Natural killer cell (primary cell): ENCODE data around the gene PLA2G2F. TPM values are rescaled to one million over a fixed set of nuclear protein-coding genes. Genes with fewer than 3 reads are reported as not detected.

Experiments used
- ATAC-seq, 3 donors: fragments of 150-1000 bp in 2 of 3; fragments of 200-7000 bp in 1 of 3; cut with Tn5 transposase; 1 replicate in 1 of 3; 2 replicates in 2 of 3; pipeline ENCODE4 v1.10.0; 2021; ENCODE audit warnings: mild to moderate bottlenecking in 2 of 3, moderate library complexity in 2 of 3
- DNase-seq, 2 donors: peaks; one replicate each; pipeline versions ENCODE4 v3.0.0 to v3.0.0-alpha.2; 2013 to 2021; ENCODE audit warnings: mixed read lengths in 1 of 2
- H3K27ac ChIP-seq: one replicate; pipeline ENCODE4 v1.5.1; 2013; ENCODE audit warnings: mild to moderate bottlenecking, low read length
- H3K27me3 ChIP-seq: one replicate; pipeline ENCODE4 v1.6.1; 2013; ENCODE audit warnings: low read length; ENCODE audit not compliant: control insufficient read depth, insufficient read depth
- H3K36me3 ChIP-seq: one replicate; pipeline ENCODE4 v1.6.1; 2013; ENCODE audit warnings: low read length; ENCODE audit not compliant: control insufficient read depth, insufficient read depth
- H3K4me1 ChIP-seq: one replicate; pipeline ENCODE4 v1.6.1; 2013; ENCODE audit warnings: low read length; ENCODE audit not compliant: control insufficient read depth, insufficient read depth
- H3K4me3 ChIP-seq: one replicate; pipeline ENCODE4 v1.5.1; 2013; ENCODE audit warnings: low read length
- H3K9me3 ChIP-seq: one replicate; pipeline ENCODE4 v1.6.1; 2013; ENCODE audit warnings: low read length; ENCODE audit not compliant: control insufficient read depth, insufficient read depth
- H3K27ac Mint-ChIP-seq, 2 donors: one replicate each; pipeline ENCODE4 v1.8.0; 2022; ENCODE audit warnings: mild to moderate bottlenecking in 2 of 2, mixed read lengths in 2 of 2, moderate library complexity in 1 of 2
- H3K27me3 Mint-ChIP-seq, 2 donors: one replicate each; pipeline ENCODE4 v1.8.0; 2022; ENCODE audit warnings: low read depth in 2 of 2, mixed read lengths in 2 of 2
- H3K36me3 Mint-ChIP-seq: one replicate; pipeline ENCODE4 v1.8.0; 2022; ENCODE audit warnings: mixed read lengths
- H3K4me1 Mint-ChIP-seq, 2 donors: one replicate each; pipeline ENCODE4 v1.8.0; 2022; ENCODE audit warnings: mixed read lengths in 2 of 2
- H3K4me3 Mint-ChIP-seq: one replicate; pipeline ENCODE4 v1.8.0; 2022; ENCODE audit warnings: mild to moderate bottlenecking, moderate library complexity, mixed read lengths
- H3K9me3 Mint-ChIP-seq, 2 donors: one replicate each; pipeline ENCODE4 v1.8.0; 2022; ENCODE audit warnings: mixed read lengths in 2 of 2
- CTCF ChIP-seq: fragments of 200-600 bp; IDR thresholded peaks from one replicate; pipeline ENCODE4 v1.8.0; 2022; ENCODE audit warnings: antibody characterized with exemption
- WGBS: methylation state at CpG from one replicate; pipeline ENCODE4 v1.1.7; 2013; ENCODE audit warnings: missing lambda C conversion rate; ENCODE audit not compliant: insufficient coverage; 5-methylcytosine and 5-hydroxymethylcytosine counted together
- intact Hi-C: fragments of 100-400 bp; cut with micrococcal nuclease; formaldehyde crosslinking; loops from one replicate; pipeline ENCODE4 v1.14.2; 2022
- total RNA-seq, 4 donors: library from RNA; stranded (reverse); fragments of 120-200 nt in 1 of 4; gene quantifications; one replicate each; pipeline versions ENCODE4 v1.2.3 to v1.2.4, GENCODE V29; 2013 to 2022

Gene PLA2G2F
- not detected for total RNA-seq
- total RNA-seq (2013), result not detected

- Mint-ChIP-seq H3K36me3 (no peaks in the 10 kb centered on the region), H3K4me1 (no peaks in the 10 kb centered on the region), H3K27ac (no peak within 1 kb of the TSS), H3K27me3 (peaks cover 4 to 11% of the 10 kb centered on the region in 2 donors), H3K9me3 (no peaks in the 10 kb centered on the region), H3K4me3 (no peak within 1 kb of the TSS)
- H3K27ac ChIP-seq, result no peak within 1 kb of the TSS
- ATAC-seq (no peak), DNase-seq (no peak)
- no peaks in the 10 kb centered on the region for H3K9me3 ChIP-seq
- H3K4me1 ChIP-seq, result no peaks in the 10 kb centered on the region
- no peaks in the 10 kb centered on the region for H3K36me3 ChIP-seq
- WGBS, result 82% methylated on average over 9 of the region's 9 CpGs
- intact Hi-C loops, result no loop called here
- no peak within 1 kb of the TSS for H3K4me3 ChIP-seq
- TF ChIP-seq CTCF, result no peak
- peaks cover 2% of the 10 kb centered on the region for H3K27me3 ChIP-seq
Observed at GRCh38 chr1:20138961-20139550, at the start of gene PLA2G2F. TSS of gene PLA2G2F (plus strand) at chr1:20139323. CDS start at chr1:20139428, 105 bp downstream.

GRCh38 chr1:20089328-20090077, 49.6 kb upstream of the PLA2G2F start:
- 89% methylated on average over 17 of the region's 19 CpGs for WGBS
- Histone ChIP-seq H3K4me1 (no peaks in the 10 kb centered on the region), H3K27me3 (no peaks in the 10 kb centered on the region), H3K4me3 (no peak overlapping the region), H3K27ac (no peak overlapping the region), H3K36me3 (no peaks in the 10 kb centered on the region), H3K9me3 (no peaks in the 10 kb centered on the region)
- DNase-seq (no peak), ATAC-seq (no peak)
- Mint-ChIP-seq H3K36me3 (no peaks in the 10 kb centered on the region), H3K4me1 (no peaks in the 10 kb centered on the region), H3K27ac (no peak overlapping the region), H3K27me3 (peaks cover 22 to 24% of the 10 kb centered on the region in 2 donors), H3K4me3 (no peak overlapping the region), H3K9me3 (no peaks in the 10 kb centered on the region)
- intact Hi-C loops, result no loop called here
- no peak for TF ChIP-seq CTCF

DNA sequence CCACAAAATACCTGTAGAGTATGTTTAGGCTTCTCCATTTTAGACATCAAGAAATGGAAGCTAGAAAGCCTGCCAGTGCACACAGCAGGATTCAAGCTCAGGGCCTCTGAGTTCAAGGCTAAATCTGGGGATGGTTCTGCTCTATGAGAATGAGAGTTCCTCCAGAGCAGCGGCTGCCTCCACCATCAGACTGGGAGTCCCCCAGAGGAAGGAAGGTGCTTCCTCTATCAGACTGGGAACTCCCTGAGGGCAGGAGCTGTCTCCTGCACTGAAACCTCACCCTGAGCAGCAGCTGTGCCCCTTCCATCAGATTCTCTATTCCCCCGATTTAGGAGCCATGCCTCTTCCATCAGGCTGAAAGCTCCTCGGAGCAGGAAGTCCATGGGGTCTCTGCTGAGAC, 49.0 kb upstream of the PLA2G2F start:
- Mint-ChIP-seq H3K9me3 (no peaks in the 10 kb centered on the region), H3K36me3 (no peaks in the 10 kb centered on the region), H3K27ac (no peak overlapping the region), H3K27me3 (peaks cover 27 to 28% of the 10 kb centered on the region in 2 donors), H3K4me3 (no peak overlapping the region), H3K4me1 (no peaks in the 10 kb centered on the region)
- Histone ChIP-seq H3K27ac (no peak overlapping the region), H3K4me3 (no peak overlapping the region), H3K9me3 (no peaks in the 10 kb centered on the region), H3K27me3 (no peaks in the 10 kb centered on the region), H3K4me1 (no peaks in the 10 kb centered on the region), H3K36me3 (no peaks in the 10 kb centered on the region)
- WGBS, result 95% methylated on average over 3 of the region's 3 CpGs
- DNase-seq (no peak), ATAC-seq (no peak)
- intact Hi-C loops, result no loop called here
- TF ChIP-seq CTCF, result no peak
